GM12878 (cell line): ENCODE results near the gene PKP4.

Experiments used
- CREM ChIP-seq: IDR thresholded peaks from 2 replicates; pipeline ENCODE4 v1.6.1; 2014; ENCODE audit warnings: antibody characterized with exemption, low read depth
- CTCF ChIP-seq, 3 experiments: IDR thresholded peaks in 2 of 3; conservative IDR thresholded peaks in 1 of 3; 2 replicates each; pipeline ENCODE4 v1.5.1; 2011; ENCODE audit warnings: low read depth in 3 of 3, low read length in 3 of 3, mild to moderate bottlenecking in 3 of 3, control low read depth in 2 of 3, moderate library complexity in 2 of 3, inconsistent platforms in 1 of 3, mixed read lengths in 1 of 3; ENCODE audit not compliant: control insufficient read depth in 2 of 3, insufficient read depth in 1 of 3; ENCODE audit errors: extremely low read depth in 1 of 3
- FOS ChIP-seq: IDR thresholded peaks from 3 replicates; pipeline ENCODE4 v1.6.1; 2011; ENCODE audit warnings: borderline replicate concordance; ENCODE audit not compliant: insufficient read length; ENCODE audit errors: extremely low read depth
- GABPA ChIP-seq: IDR thresholded peaks from 2 replicates; pipeline ENCODE4 v1.6.1; 2014; ENCODE audit warnings: antibody characterized with exemption, low read depth, mild to moderate bottlenecking, inconsistent platforms
- NBN ChIP-seq: fragments of 450-650 bp; IDR thresholded peaks from 2 replicates; pipeline ENCODE4 v1.6.1; 2016
- SUZ12 ChIP-seq: fragments of 200-600 bp; sonication (generic); IDR thresholded peaks from one replicate; pipeline ENCODE4 v1.6.1; 2018; ENCODE audit warnings: antibody characterized with exemption, mild to moderate bottlenecking; ENCODE audit not compliant: unreplicated experiment
- TCF12 ChIP-seq: IDR thresholded peaks from 2 replicates; pipeline ENCODE4 v1.6.1; 2011; ENCODE audit warnings: low read depth, mild to moderate bottlenecking, low read length
- ZZZ3 ChIP-seq: IDR thresholded peaks from 2 replicates; pipeline ENCODE4 v1.6.1; 2011; ENCODE audit warnings: low read depth; ENCODE audit not compliant: control insufficient read depth, insufficient read length

GRCh38 chr2:158723181-158723838, 266.6 kb downstream of the PKP4 start:
- no peak for TF ChIP-seq CTCF (IDR thresholded peaks at IDR 0.05 in 2 of 3, conservative IDR thresholded peaks at IDR 0.05 in 1 of 3; ENCODE audit: control insufficient read depth in 2 of 3, extremely low read depth in 1 of 3, insufficient read depth in 1 of 3, low read depth in 3 of 3, low read length in 3 of 3)
- TF ChIP-seq FOS = no peak
- no peak for TF ChIP-seq TCF12
- TF ChIP-seq SUZ12 = no peak
- TF ChIP-seq GABPA = no peak
- TF ChIP-seq NBN = no peak
- no peak for TF ChIP-seq ZZZ3
- no peak for TF ChIP-seq CREM
